HG03442 (cell line): ENCODE results near the gene SELPLG.
A peak's percentile ranks its signal among the peaks of the same experiment; 100 is the strongest.
"Not testable (repeated sequence)": the region's sequence is repeated elsewhere in the genome, so short reads cannot be mapped to it uniquely, and the experiment has no call there.

Experiments
- ATAC-seq: cut with Tn5 transposase; IDR thresholded peaks from one replicate; pipeline ENCODE4 v1.9.1; 2021; ENCODE audit warnings: mild to moderate bottlenecking, moderate library complexity; ENCODE audit not compliant: unreplicated experiment

The SELPLG gene

DNA sequence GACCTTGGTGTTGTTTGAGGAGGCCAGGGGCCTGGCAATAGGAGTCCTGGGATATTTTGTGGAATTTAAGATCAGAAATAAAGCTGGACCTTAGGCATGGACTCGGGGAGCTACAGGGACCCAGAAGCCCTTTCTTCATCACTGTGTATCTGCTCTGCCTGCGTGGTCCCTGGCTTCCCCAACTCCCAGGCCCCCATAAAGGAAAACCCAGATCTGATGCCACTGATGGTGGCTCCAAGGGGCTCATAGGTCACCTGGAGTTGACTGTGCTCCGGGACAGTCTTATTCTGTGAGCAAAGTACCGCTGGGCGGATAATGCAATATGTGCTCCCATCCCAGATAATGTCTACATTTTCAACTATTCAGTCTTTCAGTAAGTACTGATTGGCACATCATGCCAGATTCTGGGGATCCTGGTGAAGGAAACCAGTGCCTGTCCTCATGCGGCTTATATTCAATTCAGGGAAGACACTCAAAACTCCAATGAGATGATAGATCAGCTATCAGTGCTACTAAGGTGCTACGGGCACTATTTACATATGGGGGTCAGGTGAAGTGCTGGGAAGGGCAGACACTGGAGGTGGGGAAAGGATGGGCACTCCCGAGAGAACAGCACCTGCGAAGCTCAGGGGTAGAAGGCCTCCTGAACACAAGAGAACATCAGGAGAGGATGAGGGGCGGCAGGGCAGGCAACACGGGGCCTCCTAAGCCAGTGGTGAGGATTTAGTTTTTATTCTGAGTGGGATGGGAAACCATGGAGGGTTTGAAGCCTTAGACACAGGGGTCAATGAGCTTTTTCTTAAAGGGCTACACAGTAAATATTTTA, 5.5 kb upstream of the SELPLG start:
- ATAC-seq = no peak

GRCh38 chr12:108638141-108638827, 4.6 kb upstream of the SELPLG start:
- ATAC-seq = no peak

- ATAC-seq = no peak
Measured at GRCh38 chr12:108637222-108637971, 3.7 kb upstream of the SELPLG start.

GRCh38 chr12:108635997-108636808, 2.5 kb upstream of the SELPLG start:
- no peak for ATAC-seq

DNA sequence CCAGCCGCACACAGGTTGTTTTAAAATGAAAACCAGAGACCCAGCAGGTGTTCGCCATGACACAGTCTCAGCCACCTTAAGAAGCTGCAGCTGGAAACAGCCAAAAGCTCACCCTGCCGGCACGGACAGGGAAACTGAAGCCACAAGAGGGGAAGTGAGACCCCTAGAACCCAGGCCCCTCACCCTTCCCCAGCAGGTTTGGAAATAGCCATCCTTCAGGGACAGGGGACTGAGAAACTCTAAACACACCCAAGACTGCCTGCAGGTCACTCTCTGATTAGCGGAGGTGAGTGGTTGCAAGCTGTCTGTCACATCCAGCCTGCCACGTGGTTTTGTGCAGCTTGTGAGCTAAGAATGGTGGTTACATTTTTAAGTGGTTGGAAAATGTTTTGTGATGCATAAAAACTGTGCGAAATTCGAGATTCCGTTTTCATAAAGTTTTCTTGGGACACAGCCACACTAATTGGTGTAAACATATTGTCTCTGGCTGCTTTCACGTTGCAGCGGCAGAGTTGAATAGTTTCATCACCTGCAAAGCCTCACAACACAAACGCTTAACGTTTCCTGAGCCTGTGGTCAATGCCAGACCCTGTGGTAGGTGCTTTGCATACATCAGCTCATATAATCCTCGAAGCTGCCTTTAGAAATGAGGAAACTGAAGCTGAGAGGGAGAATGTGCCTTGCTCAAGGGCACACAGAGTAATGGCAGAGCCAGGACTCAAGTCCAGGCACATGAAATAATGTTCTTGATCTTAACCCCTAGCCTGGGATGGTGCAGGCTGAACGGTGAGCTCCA, 1.7 kb upstream of the SELPLG start:
- peak; percentile 44 for ATAC-seq

DNA sequence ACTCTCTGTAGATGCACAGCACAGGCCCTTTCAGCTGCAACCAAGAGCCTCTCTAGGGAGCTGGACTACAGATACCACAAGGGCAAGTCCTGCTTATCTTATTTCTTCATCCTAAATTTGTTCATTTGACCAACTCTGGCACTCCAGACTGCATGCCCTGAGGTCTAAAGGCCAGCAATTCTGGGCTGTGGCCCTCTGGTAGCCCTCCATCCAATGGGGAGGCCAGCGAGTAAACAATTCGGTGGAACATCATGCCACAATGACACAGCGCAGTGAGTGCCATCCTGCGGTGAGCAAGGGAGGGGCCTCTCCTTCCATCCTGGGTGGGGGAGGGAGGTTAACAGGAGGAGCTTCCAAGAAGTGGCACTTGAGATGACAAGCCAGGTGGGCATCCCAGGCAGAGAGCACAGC, 652 bp upstream of the SELPLG start:
- ATAC-seq = no peak

DNA sequence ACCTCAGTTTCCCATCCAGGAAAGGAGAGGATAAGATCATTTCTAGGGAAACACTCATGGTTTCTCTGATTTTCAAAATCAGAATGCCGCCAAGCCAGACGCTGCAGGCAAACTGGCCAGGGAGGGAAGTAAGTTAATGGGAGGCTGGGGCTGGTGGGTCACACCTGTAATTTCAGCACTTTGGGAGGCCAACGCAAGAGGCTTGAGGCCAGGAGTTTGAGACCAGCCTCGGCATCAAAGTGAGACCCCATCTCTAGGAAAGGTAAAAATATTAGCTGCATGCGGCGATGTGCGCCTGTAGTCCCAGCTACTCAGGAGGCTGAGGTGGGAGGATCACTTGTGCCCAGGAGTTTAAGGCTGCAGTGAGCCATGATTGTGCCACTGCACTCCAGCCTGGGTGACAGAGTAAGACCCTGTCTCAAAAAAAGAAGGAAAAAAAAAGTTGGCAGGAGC, 587 bp downstream of the SELPLG start:
- no peak for ATAC-seq

DNA sequence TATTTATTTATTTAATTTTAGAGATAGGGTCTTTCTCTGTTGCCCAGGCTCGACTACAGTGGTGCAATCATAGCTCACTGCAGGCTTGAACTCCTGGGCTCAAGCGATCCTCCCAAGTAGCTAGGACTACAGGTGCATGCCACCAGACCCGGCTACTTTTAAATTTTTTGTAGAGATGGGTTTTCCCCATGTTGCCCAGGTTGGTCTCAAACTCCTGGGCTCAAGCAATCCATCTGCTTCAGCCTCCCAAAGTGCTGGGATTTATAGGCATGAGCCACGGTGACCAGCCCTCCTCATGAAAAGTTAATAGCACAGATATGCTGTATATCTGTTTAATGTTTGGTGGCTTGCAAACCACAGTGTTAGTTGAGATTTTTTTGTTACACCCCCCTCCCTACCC, 2.4 kb downstream of the SELPLG start:
- ATAC-seq = not testable (repeated sequence)

DNA sequence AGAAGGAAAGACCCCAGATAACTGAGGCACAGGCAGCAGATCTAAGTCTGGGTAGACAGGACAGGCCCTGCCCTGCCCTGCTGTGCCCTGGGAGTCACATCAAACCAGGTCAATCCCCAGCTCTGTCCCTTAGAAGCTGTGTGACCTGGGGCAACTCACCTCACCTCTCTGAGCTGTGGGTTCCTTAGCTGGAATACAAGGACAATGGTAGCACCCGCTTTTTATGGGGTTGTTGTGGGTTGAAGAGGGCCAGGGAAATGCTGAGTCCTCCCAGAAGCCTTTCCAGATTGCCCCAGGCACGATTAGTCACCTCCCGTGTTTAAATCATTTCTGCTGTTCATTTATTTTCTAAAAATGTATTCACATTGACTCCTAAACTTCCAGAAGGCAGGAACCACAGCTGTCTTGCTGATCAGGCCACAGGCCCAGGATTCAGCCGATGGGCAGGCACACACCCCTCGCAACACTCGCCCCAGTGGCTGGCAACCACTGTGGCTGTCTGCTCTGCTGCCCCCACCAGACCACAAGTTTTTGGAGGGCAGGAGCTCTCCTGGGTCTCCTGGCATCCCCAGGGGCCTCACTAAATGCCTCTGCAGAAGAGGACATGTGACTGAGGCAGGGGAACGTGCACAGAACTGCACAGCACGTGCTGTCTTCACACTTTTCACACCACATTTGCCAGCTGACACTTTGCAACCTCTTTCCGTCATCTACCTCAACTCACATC, 3.0 kb downstream of the SELPLG start:
- ATAC-seq = no peak

DNA sequence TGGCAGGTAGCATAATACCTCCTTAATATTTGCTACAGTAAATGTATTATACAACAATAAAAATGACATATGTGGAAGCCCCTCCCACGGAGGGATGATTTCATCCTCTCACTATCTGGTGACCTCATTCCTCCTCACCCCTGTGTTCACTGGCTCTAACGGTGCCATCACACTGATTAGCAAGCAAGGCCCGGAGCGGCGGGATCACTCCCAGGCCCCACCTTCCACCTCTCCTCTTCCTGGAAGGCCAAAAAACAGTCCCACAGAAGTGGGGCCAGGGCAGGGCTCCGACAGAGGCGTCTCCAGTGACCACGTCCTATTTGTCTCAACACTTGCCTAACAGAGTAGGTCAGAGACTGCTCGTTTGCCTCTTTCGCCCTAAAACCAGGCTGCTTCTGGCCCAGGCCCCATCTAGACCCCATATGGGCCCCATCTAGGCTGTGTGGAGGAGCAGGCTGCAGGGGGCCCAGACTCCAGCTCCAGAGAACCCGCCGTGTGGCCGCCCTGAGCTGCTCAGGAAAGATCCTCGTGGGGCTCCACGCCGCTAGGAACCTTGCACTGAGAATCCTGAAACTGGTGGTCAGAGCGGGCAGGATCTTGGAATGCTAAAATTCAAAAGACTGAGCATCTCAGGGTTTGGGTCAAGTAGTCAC, 3.7 kb downstream of the SELPLG start:
- ATAC-seq = no peak

- ATAC-seq = no peak
Measured at GRCh38 chr12:108629151-108629550, 4.5 kb downstream of the SELPLG start.

DNA sequence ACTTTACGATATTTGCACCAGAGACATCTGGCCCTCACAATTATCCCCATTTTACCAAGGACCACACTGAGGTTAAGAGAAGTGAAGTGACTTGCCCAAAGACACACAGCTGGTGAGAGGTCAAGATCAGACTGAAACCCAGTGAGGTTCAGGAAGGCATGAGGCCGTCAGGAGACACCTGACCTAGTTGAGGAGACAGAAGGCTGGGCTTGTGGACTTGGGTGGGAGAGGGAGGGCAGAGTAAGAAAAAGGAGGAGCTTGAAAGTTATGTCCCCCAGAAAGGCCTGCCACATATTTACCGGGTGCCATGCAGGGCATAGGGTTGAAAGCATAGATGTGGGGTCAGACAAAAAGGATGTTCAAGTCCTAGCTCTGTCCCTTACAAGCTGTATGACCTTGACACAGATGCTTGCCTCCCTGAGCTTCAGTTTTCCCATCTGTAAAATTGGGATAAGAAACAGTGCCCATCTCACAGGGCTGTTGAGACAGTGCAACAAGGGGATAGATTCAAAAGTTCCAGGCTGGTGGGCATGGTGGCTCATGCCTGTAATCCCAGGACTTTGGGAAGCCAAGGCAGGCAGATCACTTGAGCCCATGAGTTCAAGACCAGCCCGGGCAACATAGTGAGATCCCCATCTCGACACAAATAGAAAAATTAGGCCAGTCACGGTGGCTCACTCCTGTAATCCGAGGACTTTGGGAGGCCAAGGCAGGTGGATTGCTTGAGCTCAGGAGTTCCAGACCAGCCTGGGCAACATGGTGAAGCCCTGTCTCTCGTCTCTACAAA, 6.4 kb downstream of the SELPLG start:
- no peak for ATAC-seq

DNA sequence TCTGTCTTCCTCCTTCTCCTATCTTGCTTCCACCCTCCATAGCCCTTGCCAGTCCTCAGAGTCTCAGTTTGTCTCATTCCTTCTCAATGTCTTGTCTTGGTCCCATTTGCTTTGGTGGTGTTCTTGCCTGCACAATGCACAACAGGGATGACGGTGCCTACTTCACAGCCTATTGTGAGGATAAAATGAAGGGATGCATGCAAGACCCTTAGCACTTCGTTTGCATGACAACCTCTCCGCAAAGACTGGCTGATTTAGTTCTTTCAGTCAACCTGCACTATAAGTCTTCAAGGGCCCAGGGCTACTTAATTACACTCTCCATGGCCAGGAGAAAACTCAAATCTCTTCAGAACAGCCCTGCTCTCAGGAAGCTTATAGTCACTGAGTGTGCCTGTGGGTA, 8.5 kb downstream of the SELPLG start:
- no peak for ATAC-seq

DNA sequence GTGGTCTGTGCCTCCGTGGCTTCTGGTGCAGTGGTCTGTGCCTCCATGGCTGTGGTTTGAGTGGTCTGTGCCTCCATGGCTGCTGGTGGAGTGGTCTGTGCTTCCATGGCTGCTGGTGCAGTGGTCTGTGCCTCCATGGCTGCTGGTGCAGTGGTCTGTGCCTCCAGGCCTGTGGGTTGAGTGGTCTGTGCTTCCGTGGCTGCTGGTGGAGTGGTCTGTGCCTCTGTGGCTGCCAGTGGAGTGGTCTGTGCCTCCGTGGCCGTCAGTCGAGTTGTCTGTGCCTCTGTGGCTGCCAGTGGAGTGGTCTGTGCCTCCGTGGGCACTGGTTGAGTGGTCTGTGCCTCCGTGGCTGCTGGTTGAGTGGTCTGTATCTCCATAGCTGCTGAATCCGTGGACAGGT, 10.1 kb downstream of the SELPLG start:
- no peak for ATAC-seq

GRCh38 chr12:108622921-108623514, 10.7 kb downstream of the SELPLG start:
- ATAC-seq = no peak

- no peak for ATAC-seq
Measured at GRCh38 chr12:108622421-108622820, 11.3 kb downstream of the SELPLG start.

DNA sequence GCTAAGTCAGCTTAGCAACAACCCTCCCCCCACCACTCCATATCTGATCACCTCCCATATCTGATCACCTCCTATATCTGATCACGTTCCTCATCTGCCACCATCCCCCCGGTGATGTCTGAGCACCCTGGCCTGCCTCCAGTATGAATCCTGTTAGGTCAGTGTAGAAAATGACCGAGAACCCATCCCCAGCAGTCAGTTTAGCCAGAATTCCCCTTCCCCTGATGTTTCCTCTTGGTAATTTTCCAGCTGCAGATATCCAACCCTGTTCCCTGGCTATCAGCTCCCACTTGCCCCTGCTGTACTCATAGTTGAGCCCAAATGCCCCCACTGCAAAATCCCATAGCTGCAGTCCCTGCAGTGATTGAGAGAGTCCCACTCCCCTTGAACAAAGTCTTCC, 12.5 kb downstream of the SELPLG start:
- ATAC-seq = no peak
